Activated T-cell treated with anti-CD3 and anti-CD28 coated beads, Interleukin-2, amount 50 U/mL, for 72 hours (primary cell): Measurements from ENCODE around the gene TMEM143. TPM values are rescaled to one million over a fixed set of nuclear protein-coding genes. Genes with fewer than 3 reads are reported as not detected.

Experiments
- ATAC-seq, 2 donors: fragments of 150-1000 bp; cut with Tn5 transposase; replicated peaks in 1 of 2; 2 replicates each; pipeline ENCODE4 v1.10.0; 2021; ENCODE audit warnings: moderate library complexity in 2 of 2, mild to moderate bottlenecking in 1 of 2
- DNase-seq, 2 donors: peaks; one replicate each; pipeline ENCODE4 v3.0.0; 2021 to 2022; ENCODE audit warnings: mixed read lengths in 1 of 2
- H3K27ac Mint-ChIP-seq: one replicate; pipeline ENCODE4 v1.8.0; 2022; ENCODE audit warnings: mild to moderate bottlenecking, moderate library complexity, mixed read lengths
- H3K27me3 Mint-ChIP-seq: one replicate; pipeline ENCODE4 v1.8.0; 2022; ENCODE audit warnings: low read depth, mixed read lengths
- H3K36me3 Mint-ChIP-seq, 2 donors: one replicate each; pipeline ENCODE4 v1.8.0; 2022; ENCODE audit warnings: mixed read lengths in 2 of 2, mild to moderate bottlenecking in 1 of 2; ENCODE audit not compliant: insufficient read depth in 2 of 2
- H3K4me1 Mint-ChIP-seq: one replicate; pipeline ENCODE4 v1.8.0; 2022; ENCODE audit warnings: low read depth, mixed read lengths
- H3K4me3 Mint-ChIP-seq, 2 donors: one replicate each; pipeline ENCODE4 v1.8.0; 2022; ENCODE audit warnings: mild to moderate bottlenecking in 2 of 2, mixed read lengths in 2 of 2, moderate library complexity in 2 of 2
- H3K9me3 Mint-ChIP-seq, 2 donors: one replicate each; pipeline ENCODE4 v1.8.0; 2022; ENCODE audit warnings: mixed read lengths in 2 of 2
- total RNA-seq, 2 donors: library from RNA; stranded (reverse); gene quantifications; one replicate each; pipeline ENCODE4 v1.2.3, GENCODE V29; 2022

The TMEM143 gene
- total RNA-seq, 2 donors from 2014 or later = 20.9 to 26.2 TPM

DNA sequence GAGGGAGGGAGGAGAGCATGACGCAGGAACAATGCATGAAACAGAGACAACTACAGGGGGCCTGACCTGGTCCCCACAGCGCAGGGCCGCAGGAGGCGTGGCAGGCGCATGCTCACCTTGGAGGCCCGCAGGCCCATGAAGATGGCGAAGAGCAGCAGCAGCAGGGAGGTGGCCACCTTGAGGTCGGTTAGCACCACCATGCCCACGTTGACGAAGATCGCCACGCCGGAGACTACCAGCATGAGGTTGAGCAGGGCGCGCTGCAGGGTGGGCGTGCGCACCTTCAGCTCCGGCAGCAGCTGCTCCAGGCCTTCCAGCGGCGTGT is 21.4 kb downstream of the TMEM143 start:
- Mint-ChIP-seq H3K4me3 (no peak overlapping the region), H3K27me3 (no peaks in the 10 kb centered on the region), H3K9me3 (no peaks in the 10 kb centered on the region), H3K4me1 (no peaks in the 10 kb centered on the region), H3K36me3 (no peaks in the 10 kb centered on the region), H3K27ac (no peak overlapping the region)
- ATAC-seq (no peak), DNase-seq (no peak)

DNA sequence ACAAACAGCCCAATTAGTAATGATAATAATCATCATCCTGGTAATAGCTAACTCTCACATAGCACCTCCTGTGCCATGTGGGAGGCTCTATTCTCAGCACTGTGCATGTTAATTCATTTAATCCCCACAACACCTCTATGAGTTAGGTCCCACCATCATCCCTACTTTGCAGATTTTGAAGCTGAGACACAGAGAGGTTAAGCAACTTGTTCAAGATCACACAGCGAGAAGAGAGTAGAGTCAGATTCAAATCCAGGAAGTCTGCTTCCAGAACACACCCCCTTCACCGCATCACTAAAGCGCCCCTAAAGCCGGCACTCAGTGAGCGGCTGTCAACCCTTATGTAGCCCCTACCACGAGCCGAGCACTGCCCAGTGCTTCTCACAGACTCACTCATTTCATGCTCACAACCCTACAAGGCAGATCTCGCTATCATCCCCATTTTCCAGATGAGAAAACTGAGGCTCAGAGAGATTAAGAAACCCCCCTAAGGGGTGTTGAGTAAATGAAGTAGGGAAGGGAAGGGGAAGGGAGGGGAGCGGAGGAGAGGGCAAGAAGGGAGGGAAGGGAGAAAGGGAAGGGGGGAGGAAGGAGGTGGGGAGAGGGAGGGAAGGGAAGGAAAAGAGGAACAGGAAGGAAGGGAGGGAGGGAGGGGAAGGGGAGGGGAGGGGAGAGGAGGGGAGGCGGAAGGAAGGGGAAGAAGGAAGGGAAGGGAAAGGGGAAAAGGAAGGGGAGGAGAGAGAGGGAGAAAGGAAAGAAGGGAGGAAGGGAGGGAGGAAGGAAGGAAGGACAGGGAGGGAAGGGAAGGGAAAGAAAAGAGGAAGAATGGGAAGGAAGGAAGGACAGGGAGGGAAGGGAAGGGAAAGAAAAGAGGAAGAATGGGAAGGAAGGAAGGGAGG is 22.0 kb downstream of the TMEM143 start:
- H3K4me3 Mint-ChIP-seq = no peak overlapping the region
- H3K4me1 Mint-ChIP-seq = no peaks in the 10 kb centered on the region
- H3K36me3 Mint-ChIP-seq = no peaks in the 10 kb centered on the region
- no peaks in the 10 kb centered on the region for H3K9me3 Mint-ChIP-seq
- DNase-seq (no peak), ATAC-seq (no peak)
- no peak overlapping the region for H3K27ac Mint-ChIP-seq
- no peaks in the 10 kb centered on the region for H3K27me3 Mint-ChIP-seq

- ATAC-seq (no peak), DNase-seq (no peak)
- H3K4me3 Mint-ChIP-seq = no peak overlapping the region
- no peaks in the 10 kb centered on the region for H3K9me3 Mint-ChIP-seq
- H3K27ac Mint-ChIP-seq = no peak overlapping the region
- no peaks in the 10 kb centered on the region for H3K27me3 Mint-ChIP-seq
- no peaks in the 10 kb centered on the region for H3K4me1 Mint-ChIP-seq
- no peaks in the 10 kb centered on the region for H3K36me3 Mint-ChIP-seq
Observed at GRCh38 chr19:48340995-48341394, 22.7 kb downstream of the TMEM143 start.

GRCh38 chr19:48338802-48339503 is 24.8 kb downstream of the TMEM143 start:
- no peak overlapping the region for H3K4me3 Mint-ChIP-seq
- no peaks in the 10 kb centered on the region for H3K9me3 Mint-ChIP-seq
- H3K27ac Mint-ChIP-seq = no peak overlapping the region
- no peaks in the 10 kb centered on the region for H3K27me3 Mint-ChIP-seq
- DNase-seq (no peak), ATAC-seq (no peak)
- peaks cover 12% of the 10 kb centered on the region for H3K4me1 Mint-ChIP-seq
- no peaks in the 10 kb centered on the region for H3K36me3 Mint-ChIP-seq

DNA sequence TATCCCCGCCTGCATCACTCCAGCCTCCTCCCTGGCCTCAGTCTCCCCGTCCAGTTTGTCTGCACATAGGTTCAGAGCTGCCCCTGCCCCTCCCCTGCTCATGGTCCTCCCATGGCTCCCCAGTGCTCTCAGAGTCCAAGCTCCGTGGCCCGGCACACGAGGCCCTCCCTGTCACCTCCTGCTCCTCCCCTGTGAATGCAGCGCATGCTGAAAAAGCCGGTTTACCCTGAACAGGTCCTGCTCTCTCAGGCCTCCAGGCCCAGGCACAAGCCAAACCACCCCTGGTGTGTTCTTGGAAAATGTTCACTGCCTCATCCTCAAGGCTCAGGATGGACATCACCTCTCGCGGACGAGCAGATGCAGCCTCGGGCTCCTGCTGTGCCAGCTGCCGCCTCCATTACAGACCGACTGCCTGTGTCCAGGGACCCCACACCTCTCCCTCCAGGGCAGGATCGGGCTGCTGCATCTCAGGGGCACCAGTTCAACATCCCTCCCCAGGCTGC is 25.4 kb downstream of the TMEM143 start:
- DNase-seq (no peak), ATAC-seq (no peak)
- Mint-ChIP-seq H3K9me3 (no peaks in the 10 kb centered on the region), H3K4me3 (no peak overlapping the region), H3K27me3 (no peaks in the 10 kb centered on the region), H3K27ac (no peak overlapping the region), H3K36me3 (peaks cover 0 to under 1% of the 10 kb centered on the region in 2 donors), H3K4me1 (peaks cover 16% of the 10 kb centered on the region)

GRCh38 chr19:48333467-48334384 is 30.0 kb downstream of the TMEM143 start:
- Mint-ChIP-seq H3K9me3 (no peaks in the 10 kb centered on the region), H3K27me3 (no peaks in the 10 kb centered on the region), H3K36me3 (peaks cover 5 to 20% of the 10 kb centered on the region in 2 donors), H3K27ac (peak overlapping the region; percentile 99), H3K4me3 (peak overlapping the region; percentile 91 to 98), H3K4me1 (peaks cover 60% of the 10 kb centered on the region)
- peak; percentile 96 for DNase-seq
- ATAC-seq = peak; percentile 77 to 79

DNA sequence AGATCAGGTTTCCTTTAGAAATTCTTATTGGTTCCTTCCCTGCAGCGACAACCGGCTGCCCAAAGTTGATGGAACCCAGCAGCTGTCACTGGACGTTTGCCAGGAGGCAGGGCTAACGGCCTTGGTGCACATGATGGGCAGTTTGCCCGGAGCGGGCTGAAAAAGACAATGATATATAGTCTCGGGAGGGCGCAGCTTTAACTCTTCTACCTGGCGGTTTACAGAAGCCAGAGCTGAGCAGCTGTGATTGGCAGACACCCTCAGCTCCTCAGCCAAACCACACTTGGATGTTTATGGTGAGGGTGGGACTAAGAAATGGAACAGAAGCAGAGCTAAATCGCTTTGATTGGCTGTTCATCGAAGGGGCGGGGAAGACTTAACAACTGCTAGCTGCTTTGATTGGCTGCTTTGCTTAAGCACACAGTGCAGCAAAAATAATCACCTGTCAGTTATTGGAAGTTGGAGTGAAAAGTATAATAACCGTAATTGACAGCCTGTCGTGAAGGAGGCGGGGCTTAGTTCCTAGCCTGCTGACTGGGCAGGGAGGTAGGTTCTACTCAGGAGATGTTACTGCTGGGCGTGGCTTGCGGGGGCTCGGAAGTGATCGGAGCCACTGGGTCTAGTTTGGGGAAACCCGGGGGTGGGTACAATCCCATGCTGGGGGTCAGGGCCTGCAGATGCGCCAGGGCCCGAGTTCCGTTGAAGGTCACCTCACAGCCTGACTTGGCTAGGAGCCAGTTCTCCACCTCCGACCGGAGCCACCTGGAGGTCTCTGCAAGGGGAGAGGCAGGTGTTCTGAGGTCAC is 30.9 kb downstream of the TMEM143 start:
- H3K4me1 Mint-ChIP-seq = peaks cover 65% of the 10 kb centered on the region
- peaks cover 9 to 26% of the 10 kb centered on the region in 2 donors for H3K36me3 Mint-ChIP-seq
- H3K27ac Mint-ChIP-seq = peak overlapping the region; percentile 95

DNA sequence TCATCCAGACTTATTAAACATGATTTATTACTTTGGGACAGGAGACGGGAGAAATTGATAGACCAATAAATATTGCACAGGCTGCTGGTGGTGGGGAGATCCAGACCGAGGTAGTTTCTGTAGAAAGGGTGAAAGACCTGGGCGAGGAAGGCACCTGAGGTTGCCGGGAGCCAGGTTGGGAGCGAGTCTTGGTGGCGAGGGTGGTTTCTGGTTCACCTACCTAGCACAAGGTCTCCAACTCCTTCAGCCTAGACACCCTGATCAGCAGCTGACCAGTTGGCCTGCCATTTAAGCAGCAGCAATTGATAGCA is 31.4 kb downstream of the TMEM143 start:
- Mint-ChIP-seq H3K27me3 (no peaks in the 10 kb centered on the region), H3K9me3 (no peaks in the 10 kb centered on the region), H3K4me1 (peaks cover 70% of the 10 kb centered on the region), H3K36me3 (peaks cover 12 to 30% of the 10 kb centered on the region in 2 donors), H3K27ac (peak overlapping the region; percentile 95), H3K4me3 (peak overlapping the region; percentile 91 to 98)
- no peak for DNase-seq
- ATAC-seq = no peak

More for the DNA sequence above, 30.9 kb downstream of the TMEM143 start:
- DNase-seq (peak; percentile 92 to 98), ATAC-seq (peak; percentile 73 to 74)
- no peaks in the 10 kb centered on the region for H3K9me3 Mint-ChIP-seq
- H3K27me3 Mint-ChIP-seq = no peaks in the 10 kb centered on the region
- peak overlapping the region; percentile 91 to 98 for H3K4me3 Mint-ChIP-seq

- Mint-ChIP-seq H3K4me3 (peak overlapping the region; percentile 79 to 91), H3K27me3 (no peaks in the 10 kb centered on the region), H3K4me1 (peaks cover 91% of the 10 kb centered on the region), H3K27ac (peak overlapping the region; percentile 92), H3K9me3 (no peaks in the 10 kb centered on the region), H3K36me3 (peaks cover 18 to 35% of the 10 kb centered on the region in 2 donors)
- DNase-seq (peak; percentile 85 to 86), ATAC-seq (peak; percentile 30 to 35)
Observed at GRCh38 chr19:48330012-48330681, 33.6 kb downstream of the TMEM143 start.

DNA sequence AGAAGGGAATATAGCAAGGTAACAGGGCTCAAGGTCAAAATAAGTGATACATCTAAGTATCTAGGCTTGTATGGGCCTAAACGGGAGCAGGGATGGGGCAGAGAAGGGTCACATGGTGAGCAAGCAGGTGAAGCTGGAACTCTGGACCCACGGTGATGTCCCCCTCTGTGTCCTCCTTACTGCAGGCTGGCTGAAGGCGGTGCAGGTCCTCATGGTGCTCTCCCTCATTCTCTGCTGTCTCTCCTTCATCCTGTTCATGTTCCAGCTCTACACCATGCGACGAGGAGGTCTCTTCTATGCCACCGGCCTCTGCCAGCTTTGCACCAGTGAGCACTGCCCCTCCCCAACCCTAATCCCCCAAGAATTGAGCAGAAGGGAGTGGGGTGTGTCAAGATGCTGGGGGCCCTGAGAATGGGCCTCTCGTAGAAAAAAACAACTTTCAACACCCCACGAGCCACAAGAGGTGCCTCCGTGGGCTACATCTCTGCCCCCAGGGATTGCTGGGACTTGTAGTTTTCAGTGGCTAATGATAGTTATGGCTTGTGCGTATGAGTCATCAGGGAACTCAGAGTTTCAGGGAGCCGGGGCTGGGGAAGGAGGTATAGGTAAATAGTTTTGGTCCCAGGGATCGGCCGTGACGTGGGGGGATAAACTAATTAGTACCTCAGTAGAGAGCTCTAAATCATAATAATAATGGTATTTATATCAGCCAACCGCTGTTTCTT is 34.4 kb downstream of the TMEM143 start:
- Mint-ChIP-seq H3K4me1 (peaks cover 90% of the 10 kb centered on the region), H3K4me3 (peak overlapping the region; percentile 79 to 91), H3K9me3 (no peaks in the 10 kb centered on the region), H3K36me3 (peaks cover 19 to 35% of the 10 kb centered on the region in 2 donors), H3K27ac (peak overlapping the region; percentile 92), H3K27me3 (no peaks in the 10 kb centered on the region)
- DNase-seq (peak; percentile 35 to 47), ATAC-seq (no peak)

DNA sequence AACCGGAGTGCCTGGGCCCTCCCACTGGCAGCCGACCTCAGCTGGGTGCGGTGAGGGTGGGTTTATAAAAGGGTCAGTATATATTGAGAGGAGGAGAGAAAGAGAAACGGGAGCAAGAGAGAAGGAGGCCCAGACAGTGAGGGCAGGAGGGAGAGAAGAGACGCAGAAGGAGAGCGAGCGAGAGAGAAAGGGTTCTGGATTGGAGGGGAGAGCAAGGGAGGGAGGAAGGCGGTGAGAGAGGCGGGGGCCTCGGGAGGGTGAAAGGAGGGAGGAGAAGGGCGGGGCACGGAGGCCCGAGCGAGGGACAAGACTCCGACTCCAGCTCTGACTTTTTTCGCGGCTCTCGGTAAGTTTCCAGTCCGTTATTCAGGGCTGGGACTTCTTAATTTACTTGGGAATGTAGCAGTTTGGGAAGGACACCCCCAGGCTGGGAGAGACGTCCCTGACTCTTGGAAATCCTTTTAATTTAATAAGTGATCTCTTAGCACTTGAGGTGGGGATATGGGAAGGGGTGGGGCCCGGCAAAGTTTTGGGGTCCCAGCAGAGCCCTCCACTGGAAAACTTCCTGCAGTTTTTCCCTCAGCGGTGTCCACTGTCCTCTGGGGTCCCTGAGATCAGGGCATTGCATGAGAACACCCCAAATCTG is 38.4 kb downstream of the TMEM143 start, which contains the start of gene EMP3:
EMP3 (plus strand) TSS at position 288 of the 646 bp plus-strand sequence. CDS start 1,293 bp downstream, outside the sequence.
- ATAC-seq (peak; percentile 39 to 44), DNase-seq (peak; percentile 86 to 91)
- Mint-ChIP-seq H3K4me3 (peak within 1 kb of the TSS; percentile 89 to 98), H3K9me3 (no peaks in the 10 kb centered on the region), H3K4me1 (peaks cover 90% of the 10 kb centered on the region), H3K36me3 (peaks cover 17 to 25% of the 10 kb centered on the region in 2 donors), H3K27me3 (no peaks in the 10 kb centered on the region), H3K27ac (peak within 1 kb of the TSS; percentile 95)
